ENCODE results near the gene CERS6.
A peak's percentile ranks its signal among the peaks of the same experiment; 100 is the strongest.

The CERS6 gene

GRCh38 chr2:168643979-168644378 lies 187.9 kb downstream of the CERS6 start:
- no peak for TF ChIP-seq ARNTL (CRISPR knock-in tag; IDR thresholded peaks at IDR 0.05; ENCODE audit: borderline replicate concordance, low read depth)
- 0 out of 3 replicates have a peak, but pooled peaks have one; percentile 24 for ATAC-seq

GRCh38 chr2:168645696-168646338 lies 189.7 kb downstream of the CERS6 start:
- no peak for TF ChIP-seq OSR1 (CRISPR knock-in tag; IDR thresholded peaks at IDR 0.05)
- TF ChIP-seq PATZ1 (CRISPR knock-in tag; IDR thresholded peaks at IDR 0.05; ENCODE audit: borderline replicate concordance) = no peak
- TF ChIP-seq POU6F1 (CRISPR knock-in tag; IDR thresholded peaks at IDR 0.05; ENCODE audit: borderline replicate concordance, low read depth) = no peak
- no peak for TF ChIP-seq ZNF565 (CRISPR knock-in tag; conservative IDR thresholded peaks at IDR 0.05; ENCODE audit: low read depth)
- TF ChIP-seq ESRRG (CRISPR knock-in tag; IDR thresholded peaks at IDR 0.05) = no peak
- TF ChIP-seq TOX (CRISPR knock-in tag; IDR thresholded peaks at IDR 0.05; ENCODE audit: borderline replicate concordance) = no peak
- TF ChIP-seq TSHZ2 (CRISPR knock-in tag; IDR thresholded peaks at IDR 0.05) = no peak
- TF ChIP-seq GLIS3 (CRISPR knock-in tag; IDR thresholded peaks at IDR 0.05) = no peak
- no peak for TF ChIP-seq ZNF8 (CRISPR knock-in tag; IDR thresholded peaks at IDR 0.05)
- no peak for TF ChIP-seq ARNTL (CRISPR knock-in tag; IDR thresholded peaks at IDR 0.05; ENCODE audit: borderline replicate concordance, low read depth)
- no peak for TF ChIP-seq CREB5 (CRISPR knock-in tag; IDR thresholded peaks at IDR 0.05; ENCODE audit: low read depth)
- no peak for ATAC-seq

- no peak for TF ChIP-seq CREB5 (CRISPR knock-in tag; IDR thresholded peaks at IDR 0.05; ENCODE audit: low read depth)
- no peak for TF ChIP-seq ZFP3 (CRISPR knock-in tag; IDR thresholded peaks at IDR 0.05)
- no peak for TF ChIP-seq ZFP30 (CRISPR knock-in tag; IDR thresholded peaks at IDR 0.05)
- TF ChIP-seq PPARA (CRISPR knock-in tag; IDR thresholded peaks at IDR 0.05; ENCODE audit: borderline replicate concordance) = no peak
- TF ChIP-seq TSHZ2 (CRISPR knock-in tag; IDR thresholded peaks at IDR 0.05) = no peak
- no peak for TF ChIP-seq RARB (CRISPR knock-in tag; IDR thresholded peaks at IDR 0.05)
- no peak for TF ChIP-seq TCF4 (CRISPR knock-in tag; IDR thresholded peaks at IDR 0.05; ENCODE audit: borderline replicate concordance)
- TF ChIP-seq PATZ1 (CRISPR knock-in tag; IDR thresholded peaks at IDR 0.05; ENCODE audit: borderline replicate concordance) = no peak
- no peak for TF ChIP-seq CSRNP3 (CRISPR knock-in tag; IDR thresholded peaks at IDR 0.05)
- TF ChIP-seq SNAI2 (CRISPR knock-in tag; IDR thresholded peaks at IDR 0.05) = no peak
- TF ChIP-seq GLIS3 (CRISPR knock-in tag; IDR thresholded peaks at IDR 0.05) = no peak
- TF ChIP-seq ZC3H10 (CRISPR knock-in tag; IDR thresholded peaks at IDR 0.05) = no peak
- TF ChIP-seq ISL1 (CRISPR knock-in tag; IDR thresholded peaks at IDR 0.05) = no peak
- no peak for TF ChIP-seq ESRRG (CRISPR knock-in tag; IDR thresholded peaks at IDR 0.05)
- no peak for TF ChIP-seq ZNF565 (CRISPR knock-in tag; conservative IDR thresholded peaks at IDR 0.05; ENCODE audit: low read depth)
- peak; percentile 72 for ATAC-seq
These were observed 193.0 kb downstream of the CERS6 start for GRCh38 chr2:168649105-168649504.
